ENCODE results near the gene GPR3.
"Not testable (repeated sequence)": the region's sequence is repeated elsewhere in the genome, so short reads cannot be mapped to it uniquely, and the experiment has no call there.

GPR3 gene

DNA sequence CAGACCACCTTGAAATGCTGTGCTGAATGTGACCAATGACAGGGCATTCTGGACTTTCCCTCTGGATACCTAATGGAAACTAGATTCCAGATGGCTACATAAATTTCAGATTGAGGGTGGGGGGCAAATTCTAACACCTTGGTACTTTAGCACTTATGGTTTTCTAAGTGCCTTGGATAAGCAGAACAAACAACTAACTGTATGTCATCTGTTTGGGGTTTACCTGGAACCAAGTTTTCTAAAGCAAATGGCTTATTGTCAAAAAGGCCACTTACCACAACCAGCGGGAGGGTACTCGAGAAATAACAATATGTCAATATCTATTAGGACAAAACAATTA is 39.1 kb downstream of the GPR3 start:
- no peak for DNase-seq

- DNase-seq: not testable (repeated sequence)
Measured at GRCh38 chr1:27432725-27433124, 40.3 kb downstream of the GPR3 start.

DNA sequence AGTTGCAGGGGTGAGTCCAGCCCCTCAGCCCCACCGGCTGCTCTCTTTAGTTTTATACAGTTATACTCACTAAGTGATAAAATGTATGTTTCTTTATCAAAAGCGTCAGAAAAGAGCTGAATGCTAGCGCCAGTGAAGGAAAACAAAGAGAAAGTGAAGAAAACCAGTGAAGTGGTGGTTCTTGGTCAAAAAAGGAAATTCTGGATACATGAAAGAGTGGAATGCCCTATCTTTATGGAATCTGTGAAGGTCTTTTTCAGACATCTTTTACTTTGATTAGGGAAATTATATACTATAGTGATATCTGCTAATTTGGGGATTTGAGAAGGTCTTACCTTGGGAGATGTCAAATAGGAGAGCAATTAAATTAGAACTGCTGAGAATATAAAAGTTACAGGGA is 41.3 kb downstream of the GPR3 start:
- no peak for DNase-seq

DNA sequence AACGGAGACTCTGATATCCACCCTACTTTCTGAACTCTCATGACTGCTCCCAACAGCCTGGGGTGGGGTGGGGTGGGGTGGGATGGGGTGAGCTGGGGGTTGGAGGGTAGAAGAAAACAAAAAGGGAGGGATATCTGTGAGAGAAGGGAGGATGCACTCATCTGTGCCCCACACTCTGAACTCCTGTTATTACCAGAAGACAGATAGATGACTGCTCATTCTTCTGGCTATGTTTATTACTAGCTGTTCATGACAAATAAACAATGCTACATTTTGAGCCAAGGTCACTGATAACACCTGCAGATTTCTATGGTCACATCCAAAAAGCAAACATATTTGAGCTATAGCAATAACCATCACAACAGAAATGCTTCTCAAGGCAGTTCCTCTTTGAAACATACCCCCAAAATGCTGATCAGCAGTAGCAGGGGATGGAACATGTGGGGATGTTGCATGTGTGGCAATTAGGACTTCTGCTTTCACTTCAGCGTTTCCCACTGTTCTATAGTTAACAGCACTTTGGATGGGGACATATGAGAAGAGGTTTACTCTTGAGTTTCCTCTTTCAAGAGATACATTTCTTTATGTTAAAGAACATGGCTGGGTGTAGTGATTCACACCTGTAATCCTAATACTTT is 43.3 kb downstream of the GPR3 start:
- DNase-seq: no peak

DNA sequence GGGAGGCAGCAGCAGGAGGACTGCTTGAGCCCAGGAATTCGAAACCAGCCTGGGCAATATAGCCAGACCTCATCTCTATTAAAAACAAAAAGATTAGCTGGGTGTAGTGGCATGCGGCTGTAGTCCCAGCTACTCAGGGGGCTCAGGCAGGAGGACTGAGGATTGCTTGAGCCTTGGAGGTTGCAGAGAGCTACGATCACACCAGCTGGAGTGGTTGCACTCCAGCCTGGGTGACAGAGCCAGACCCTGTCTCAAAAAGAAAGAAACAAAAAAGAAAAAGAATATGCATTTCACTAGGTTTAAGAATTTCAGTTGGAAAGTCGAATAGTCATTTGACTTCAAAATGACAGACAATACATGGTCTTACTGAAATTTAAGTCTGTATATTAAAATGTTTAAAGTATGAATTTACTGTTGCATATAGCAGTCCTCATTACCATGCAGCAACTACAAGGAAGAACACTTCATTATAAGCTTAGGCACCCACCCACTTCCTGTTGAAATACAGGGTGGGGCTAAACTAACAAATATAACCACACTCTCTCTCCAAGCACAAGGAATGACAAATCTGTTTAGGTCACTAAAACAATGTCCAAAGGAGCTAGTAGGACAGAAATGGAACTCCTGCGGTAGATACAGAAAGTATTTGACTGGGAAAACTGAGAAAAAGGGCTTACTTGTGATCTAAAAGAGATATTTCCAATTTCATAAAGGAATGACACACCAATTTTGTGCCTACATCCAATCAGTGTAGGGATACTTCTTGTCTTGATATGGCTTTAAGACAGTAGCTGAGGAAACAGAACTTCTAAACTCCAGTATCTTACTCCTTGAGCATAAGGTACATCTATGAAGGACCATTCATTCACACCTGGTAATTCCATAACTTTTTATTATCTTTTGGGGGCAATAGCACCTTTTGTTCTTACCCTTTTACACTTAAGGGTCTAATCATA is 44.1 kb downstream of the GPR3 start:
- no peak for DNase-seq

DNA sequence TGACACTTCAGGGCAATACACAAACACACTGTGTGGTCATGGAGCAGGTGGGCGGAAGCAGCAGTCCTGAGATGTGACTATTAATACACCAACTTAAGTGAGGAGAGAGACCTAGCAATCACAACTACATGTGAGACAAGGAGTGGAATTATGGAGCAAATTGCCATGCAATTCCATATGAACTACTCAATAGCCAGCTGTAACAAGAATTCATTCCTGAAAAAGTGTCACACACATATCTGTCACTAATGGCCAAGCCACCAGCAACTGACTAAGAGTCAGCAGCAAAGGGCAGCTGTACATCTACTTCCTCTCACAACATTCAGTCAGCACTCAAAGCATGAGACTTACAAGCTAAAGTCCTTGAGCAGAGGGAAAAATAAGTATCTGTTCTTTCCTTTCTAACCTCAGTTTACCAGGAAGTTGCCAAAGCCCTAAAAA is 46.2 kb downstream of the GPR3 start:
- no peak for DNase-seq

- no peak for DNase-seq
Measured at GRCh38 chr1:27439150-27439549, 46.7 kb downstream of the GPR3 start.

GRCh38 chr1:27444632-27445031 is 52.2 kb downstream of the GPR3 start:
- no peak for DNase-seq

All from activated effector memory CD4-positive, alpha-beta T cell treated with Interleukin-2 at 50 U/mL for 16 hours (primary cell).